Upper lobe of left lung (tissue), 6 donors: ENCODE data around the gene EXPH5. TPM values are rescaled to one million over a fixed set of nuclear protein-coding genes. Genes with fewer than 3 reads are reported as not detected.

Source experiments
- ATAC-seq, 2 donors: fragments of 200-7000 bp; cut with Tn5 transposase; one replicate each; pipeline ENCODE4 v1.9.1; 2022; ENCODE audit warnings: mild to moderate bottlenecking in 2 of 2, moderate library complexity in 2 of 2; ENCODE audit not compliant: low FRiP score in 2 of 2
- DNase-seq, 2 donors: peaks; one replicate each; pipeline ENCODE4 v3.0.0-alpha.2; 2019 to 2020
- H3K27ac ChIP-seq, 4 donors: fragments of 200-600 bp; sonication (generic); one replicate each; pipeline ENCODE4 v1.5.1; 2016 to 2019
- H3K27me3 ChIP-seq, 4 donors: fragments of 200-600 bp; sonication (generic); one replicate each; pipeline ENCODE4 v1.5.1; 2017 to 2019
- H3K36me3 ChIP-seq, 4 donors: fragments of 200-600 bp; sonication (generic); one replicate each; pipeline ENCODE4 v1.5.1; 2016 to 2019
- H3K4me1 ChIP-seq, 4 donors: fragments of 200-600 bp; sonication (generic); one replicate each; pipeline ENCODE4 v1.5.1; 2018 to 2019
- H3K4me3 ChIP-seq, 4 donors: fragments of 200-600 bp; sonication (generic); one replicate each; pipeline ENCODE4 v1.5.1; 2017 to 2019; ENCODE audit warnings: mild to moderate bottlenecking in 2 of 4, moderate library complexity in 1 of 4
- H3K9me3 ChIP-seq, 4 donors: fragments of 200-600 bp; sonication (generic); one replicate each; pipeline ENCODE4 v1.5.1; 2018 to 2019
- CTCF ChIP-seq, 6 experiments: fragments of 450-650 bp in 4 of 6; fragments of 200-600 bp in 2 of 6; sonication (generic) in 2 of 6; IDR thresholded peaks; one replicate each; pipeline ENCODE4 v1.5.1; 2016 to 2019; ENCODE audit warnings: antibody characterized with exemption in 6 of 6
- EP300 ChIP-seq, 4 donors: sonication (generic); formaldehyde crosslinking; IDR thresholded peaks; one replicate each; pipeline ENCODE4 v1.5.1; 2017; ENCODE audit warnings: antibody characterized with exemption in 4 of 4, control low read depth in 2 of 4
- POLR2A ChIP-seq, 4 donors: fragments of 450-650 bp; IDR thresholded peaks; one replicate each; pipeline ENCODE4 v1.5.1; 2016 to 2017; ENCODE audit warnings: antibody characterized with exemption in 4 of 4, mild to moderate bottlenecking in 2 of 4
- POLR2AphosphoS5 ChIP-seq, 2 donors: sonication (generic); formaldehyde crosslinking; IDR thresholded peaks; one replicate each; pipeline ENCODE4 v1.5.1; 2017; ENCODE audit warnings: antibody characterized with exemption in 2 of 2
- WGBS, 2 donors: methylation state at CpG; one replicate each; pipeline ENCODE4 v1.1.5; 2017 to 2018; 5-methylcytosine and 5-hydroxymethylcytosine counted together
- total RNA-seq, 6 donors: library from RNA; depleted of rRNA in 4 of 6; stranded (reverse); fragments of >200 nt in 4 of 6; gene quantifications; one replicate each; pipeline versions ENCODE4 v1.1.0 to v1.2.1, GENCODE V29; 2016 to 2021
- donor health status: DM: no; HTN: no; CAD: no; lungs with moderate emphysema.
- donor health status: DM: no; HTN: yes; CAD: no; lungs with severe emphysema.

Gene EXPH5
- total RNA-seq, 6 donors from 2014 or later: 12.8 to 47.0 (median 28.3) TPM

- no peak for ATAC-seq
- TF ChIP-seq POLR2AphosphoS5 (IDR thresholded peaks at IDR 0.05) (no peak), EP300 (IDR thresholded peaks at IDR 0.05) (no peak), POLR2A (IDR thresholded peaks at IDR 0.05) (no peak), CTCF (IDR thresholded peaks at IDR 0.05) (no peak)
- Histone ChIP-seq H3K36me3 (no peaks in the 10 kb centered on the region), H3K27me3 (no peaks in the 10 kb centered on the region), H3K4me1 (peaks cover 0 to 7% (median 7%) of the 10 kb centered on the region in 4 donors), H3K4me3 (no peak overlapping the region), H3K27ac (no peak overlapping the region), H3K9me3 (no peaks in the 10 kb centered on the region)
- DNase-seq: no peak
- 77 to 81% methylated on average over 6 of the region's 6 CpGs for WGBS, 2 donors
These were observed 58.1 kb downstream of the EXPH5 start for GRCh38 chr11:108535384-108535955.

DNA sequence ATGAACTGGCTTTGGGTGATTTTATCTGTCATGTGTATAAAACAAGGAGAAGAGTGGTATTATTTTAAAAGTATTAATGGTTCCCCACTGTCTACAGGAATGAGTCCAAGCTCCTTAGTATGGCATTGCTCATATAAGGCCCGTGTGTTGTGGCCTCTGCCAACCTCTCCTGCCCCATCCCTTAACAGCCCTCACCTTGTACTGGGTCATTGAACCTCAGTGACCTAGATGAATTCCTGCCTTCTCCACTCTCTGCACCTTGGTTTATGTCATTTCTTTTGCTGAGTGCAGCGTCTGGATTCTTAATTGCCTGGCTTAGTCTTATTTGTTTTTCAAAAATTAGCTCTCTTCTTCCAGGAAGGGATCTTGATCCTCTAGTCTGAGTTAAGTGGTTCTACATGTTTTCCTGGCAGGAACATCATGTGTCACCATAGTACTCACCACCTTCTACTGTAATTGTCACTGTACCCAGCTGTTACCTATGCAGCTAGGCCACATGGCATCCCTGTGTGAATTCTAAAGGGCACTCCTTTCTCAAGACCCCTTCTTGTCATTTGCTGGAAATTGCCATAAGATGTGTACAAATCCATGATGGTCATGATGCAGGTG lies 59.2 kb downstream of the EXPH5 start:
- Histone ChIP-seq H3K36me3 (no peaks in the 10 kb centered on the region), H3K9me3 (no peaks in the 10 kb centered on the region), H3K27ac (peak overlapping the region in 1 of 4 donors; percentile 15), H3K27me3 (no peaks in the 10 kb centered on the region), H3K4me3 (no peak overlapping the region), H3K4me1 (peaks cover 0 to 7% (median 7%) of the 10 kb centered on the region in 4 donors)
- TF ChIP-seq CTCF (IDR thresholded peaks at IDR 0.05): no peak
- TF ChIP-seq POLR2A (IDR thresholded peaks at IDR 0.05): no peak
- peak in 1 of 2 donors; percentile 32 for TF ChIP-seq POLR2AphosphoS5 (IDR thresholded peaks at IDR 0.05)
- TF ChIP-seq EP300 (IDR thresholded peaks at IDR 0.05): peak in 1 of 4 donors; percentile 79
- WGBS, 2 donors: 66 to 74% methylated on average over 2 of the region's 2 CpGs
- DNase-seq: peak in 1 of 2 donors; percentile 42
- ATAC-seq: no peak

DNA sequence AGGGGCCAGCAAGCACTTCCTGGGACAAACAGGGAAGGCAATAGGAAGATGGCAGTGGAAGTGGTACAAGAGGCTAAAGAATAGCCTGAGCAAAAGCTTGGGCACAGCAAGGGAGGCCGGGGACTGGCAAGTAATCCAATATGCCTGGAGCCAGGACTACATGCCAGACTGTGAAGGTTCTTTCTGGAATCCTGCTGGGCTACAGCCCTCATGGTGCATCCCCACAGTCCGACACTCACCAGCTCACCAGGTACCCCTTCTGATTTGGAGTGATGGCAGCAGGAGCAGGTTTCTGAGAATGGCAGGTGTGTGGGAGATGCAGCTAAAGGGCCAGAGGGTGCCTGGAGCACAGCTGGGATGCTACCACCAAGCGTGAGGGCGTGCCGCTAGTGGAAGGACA lies 63.1 kb downstream of the EXPH5 start:
- Histone ChIP-seq H3K27me3 (no peaks in the 10 kb centered on the region), H3K4me3 (no peak overlapping the region), H3K27ac (no peak overlapping the region), H3K9me3 (no peaks in the 10 kb centered on the region), H3K36me3 (no peaks in the 10 kb centered on the region), H3K4me1 (no peaks in the 10 kb centered on the region)
- ATAC-seq: no peak
- WGBS, 2 donors: 93 to 94% methylated on average over 2 to 5 of the region's 5 CpGs
- peak in 1 of 2 donors; percentile 6 for DNase-seq
- TF ChIP-seq CTCF (IDR thresholded peaks at IDR 0.05) (no peak), POLR2AphosphoS5 (IDR thresholded peaks at IDR 0.05) (no peak), EP300 (IDR thresholded peaks at IDR 0.05) (no peak), POLR2A (IDR thresholded peaks at IDR 0.05) (no peak)

DNA sequence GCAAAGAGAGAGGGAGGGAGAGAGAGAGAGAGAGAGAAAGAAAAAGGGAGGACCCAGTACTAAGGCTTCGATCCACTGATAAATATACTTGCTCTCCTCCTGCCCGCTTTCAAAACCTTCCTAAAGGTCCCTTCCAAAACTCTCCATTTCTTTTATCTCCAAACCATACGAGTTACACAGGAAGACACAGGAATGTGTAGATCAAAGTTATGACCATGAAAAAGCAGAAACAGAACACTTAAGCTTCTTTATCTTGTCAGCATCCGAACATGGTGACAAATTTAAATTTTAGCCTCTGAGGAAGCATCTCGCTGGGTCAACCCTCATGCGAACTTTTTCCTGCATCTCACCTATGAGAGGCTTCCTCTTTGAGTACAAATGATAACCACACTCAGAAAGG lies 66.2 kb downstream of the EXPH5 start:
- DNase-seq (no peak), ATAC-seq (no peak)
- H3K4me1 ChIP-seq: no peaks in the 10 kb centered on the region
- H3K27me3 ChIP-seq: no peaks in the 10 kb centered on the region
- no peaks in the 10 kb centered on the region for H3K9me3 ChIP-seq
- no peaks in the 10 kb centered on the region for H3K36me3 ChIP-seq
- TF ChIP-seq POLR2A (IDR thresholded peaks at IDR 0.05) (no peak), POLR2AphosphoS5 (IDR thresholded peaks at IDR 0.05) (no peak), CTCF (IDR thresholded peaks at IDR 0.05) (no peak), EP300 (IDR thresholded peaks at IDR 0.05) (no peak)
- H3K4me3 ChIP-seq: no peak overlapping the region
- no peak overlapping the region for H3K27ac ChIP-seq
- WGBS, 2 donors: 82 to 86% methylated on average over 6 of the region's 6 CpGs

DNA sequence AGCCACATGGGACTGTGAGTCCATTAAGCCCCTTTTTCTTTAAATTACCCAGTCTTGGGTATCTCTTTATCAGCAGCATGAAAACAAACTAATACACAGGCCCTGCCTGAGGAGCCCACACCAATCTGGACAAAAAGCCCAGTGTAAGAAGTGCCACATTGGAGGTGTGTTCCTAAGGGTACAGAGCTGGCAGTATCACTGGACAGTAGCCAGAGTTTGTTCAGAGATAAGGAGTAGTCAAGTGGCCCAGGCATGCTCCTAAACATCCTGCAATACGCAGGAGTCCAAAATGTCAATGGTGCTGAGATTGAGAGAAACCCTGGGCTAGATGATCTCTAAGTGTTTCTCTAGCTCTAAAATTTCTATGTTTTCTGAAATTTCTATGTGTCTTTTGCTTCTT lies 68.4 kb downstream of the EXPH5 start:
- DNase-seq (peak in 1 of 2 donors; percentile 35), ATAC-seq (no peak)
- 62 to 78% methylated on average over 1 of the region's 1 CpG for WGBS, 2 donors
- Histone ChIP-seq H3K27me3 (no peaks in the 10 kb centered on the region), H3K27ac (no peak overlapping the region), H3K9me3 (no peaks in the 10 kb centered on the region), H3K4me1 (no peaks in the 10 kb centered on the region), H3K36me3 (no peaks in the 10 kb centered on the region), H3K4me3 (no peak overlapping the region)
- TF ChIP-seq EP300 (IDR thresholded peaks at IDR 0.05) (no peak), POLR2AphosphoS5 (IDR thresholded peaks at IDR 0.05) (no peak), CTCF (IDR thresholded peaks at IDR 0.05) (no peak), POLR2A (IDR thresholded peaks at IDR 0.05) (no peak)
